Thoracic aorta endothelial cell (primary cell): ENCODE data around the gene PCDHGB7. TPM values are rescaled to one million over a fixed set of nuclear protein-coding genes. Genes with fewer than 3 reads are reported as not detected.

Experiments used
- total RNA-seq: library from RNA; depleted of rRNA; stranded (reverse); fragments of >200 nt; gene quantifications from 2 replicates; pipeline ENCODE4 v1.2.3, GENCODE V29; 2012

PCDHGB7 gene
- total RNA-seq, result 9.4 and 9.8 TPM in 2 replicates

DNA sequence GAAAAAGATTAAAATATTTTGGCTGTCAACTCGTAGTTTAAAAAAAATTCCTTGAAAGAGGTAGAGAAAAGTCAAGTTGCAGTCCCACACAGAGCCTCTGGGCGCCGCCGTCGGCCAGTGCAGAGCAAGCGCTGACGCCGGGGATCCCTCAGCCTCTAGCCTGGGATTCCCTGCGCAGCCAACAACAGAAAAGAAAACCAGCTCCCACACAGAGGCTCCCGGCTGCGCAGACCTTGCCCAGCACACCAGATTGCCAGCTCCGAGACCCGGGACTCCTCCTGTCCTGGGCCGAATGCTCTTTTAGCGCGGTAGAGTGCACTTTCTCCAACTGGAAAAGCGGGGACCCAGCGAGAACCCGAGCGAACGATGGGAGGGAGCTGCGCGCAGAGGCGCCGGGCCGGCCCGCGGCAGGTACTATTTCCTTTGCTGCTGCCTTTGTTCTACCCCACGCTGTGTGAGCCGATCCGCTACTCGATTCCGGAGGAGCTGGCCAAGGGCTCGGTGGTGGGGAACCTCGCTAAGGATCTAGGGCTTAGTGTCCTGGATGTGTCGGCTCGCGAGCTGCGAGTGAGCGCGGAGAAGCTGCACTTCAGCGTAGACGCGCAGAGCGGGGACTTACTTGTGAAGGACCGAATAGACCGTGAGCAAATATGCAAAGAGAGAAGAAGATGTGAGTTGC lies at the start of gene PCDHGB7:
Gene PCDHGB7, plus strand, starts transcription at position 184 of the 679 bp plus-strand sequence. Its CDS starts 183 bp downstream, at position 367.

DNA sequence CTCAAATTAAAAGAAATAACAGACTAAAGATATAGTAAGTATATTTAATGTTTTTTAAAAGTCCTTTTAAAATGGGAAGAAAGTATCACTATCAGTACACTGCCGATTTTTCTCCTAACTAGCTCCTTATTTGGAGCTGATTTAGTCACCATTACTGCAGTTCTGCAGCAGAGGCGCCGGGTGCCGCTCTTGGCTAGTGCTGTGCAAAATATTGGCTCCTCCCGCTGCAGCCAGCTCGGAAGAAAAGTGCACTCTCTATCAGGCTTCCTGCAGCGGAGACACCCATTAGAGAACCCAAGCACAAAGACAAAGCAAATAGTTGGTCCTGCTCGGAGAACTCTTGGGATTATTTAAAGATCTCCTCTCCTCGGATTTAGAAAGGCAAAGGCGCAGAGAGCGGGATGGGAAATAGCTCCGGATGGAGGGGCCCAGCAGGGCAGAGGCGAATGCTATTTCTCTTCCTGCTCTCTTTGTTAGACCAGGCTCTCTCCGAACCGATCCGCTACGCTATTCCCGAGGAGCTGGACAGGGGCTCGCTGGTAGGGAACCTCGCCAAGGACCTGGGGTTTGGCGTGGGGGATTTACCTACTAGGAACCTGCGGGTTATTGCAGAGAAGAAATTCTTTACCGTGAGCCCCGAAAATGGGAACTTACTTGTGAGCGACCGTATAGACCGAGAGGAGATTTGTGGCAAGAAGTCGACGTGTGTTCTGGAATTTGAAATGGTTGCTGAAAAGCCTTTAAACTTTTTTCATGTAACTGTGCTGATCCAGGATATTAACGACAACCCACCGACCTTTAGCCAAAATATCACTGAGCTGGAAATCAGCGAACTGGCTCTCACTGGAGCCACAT lies 47.3 kb upstream of the PCDHGB7 start, which contains the start of gene PCDHGB3:
Gene PCDHGB3, plus strand, starts transcription at position 249 of the 855 bp plus-strand sequence. Its CDS starts 153 bp downstream, at position 402.

DNA sequence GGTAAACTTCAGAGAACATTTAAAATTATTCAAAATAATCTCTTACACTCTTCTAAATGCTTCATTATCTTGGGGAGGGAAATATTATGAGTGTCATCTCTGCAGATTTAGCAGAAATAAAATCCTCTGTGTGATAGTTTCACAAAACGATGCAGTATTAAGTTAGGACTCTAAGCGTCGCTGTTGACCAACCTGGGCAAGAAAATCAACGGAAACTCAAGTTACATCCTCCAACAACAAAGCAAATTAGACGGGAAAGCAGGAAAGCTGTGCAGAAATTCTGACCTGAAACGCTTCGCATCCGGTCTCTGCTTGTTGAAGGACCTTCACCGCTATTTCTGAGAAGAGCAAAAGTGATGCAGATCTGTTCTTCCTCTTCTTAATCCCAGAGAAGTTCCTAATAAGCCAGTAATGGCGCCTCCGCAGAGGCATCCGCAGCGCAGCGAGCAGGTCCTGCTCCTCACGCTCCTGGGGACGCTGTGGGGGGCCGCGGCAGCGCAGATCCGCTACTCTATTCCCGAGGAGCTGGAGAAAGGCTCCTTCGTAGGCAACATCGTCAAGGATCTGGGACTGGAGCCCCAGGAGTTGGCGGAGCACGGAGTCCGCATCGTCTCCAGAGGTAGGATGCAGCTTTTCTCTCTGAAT lies 43.7 kb upstream of the PCDHGB7 start, which contains the start of gene PCDHGA6:
Gene PCDHGA6, plus strand, starts transcription at position 219 of the 645 bp plus-strand sequence. Its CDS starts 193 bp downstream, at position 412.

DNA sequence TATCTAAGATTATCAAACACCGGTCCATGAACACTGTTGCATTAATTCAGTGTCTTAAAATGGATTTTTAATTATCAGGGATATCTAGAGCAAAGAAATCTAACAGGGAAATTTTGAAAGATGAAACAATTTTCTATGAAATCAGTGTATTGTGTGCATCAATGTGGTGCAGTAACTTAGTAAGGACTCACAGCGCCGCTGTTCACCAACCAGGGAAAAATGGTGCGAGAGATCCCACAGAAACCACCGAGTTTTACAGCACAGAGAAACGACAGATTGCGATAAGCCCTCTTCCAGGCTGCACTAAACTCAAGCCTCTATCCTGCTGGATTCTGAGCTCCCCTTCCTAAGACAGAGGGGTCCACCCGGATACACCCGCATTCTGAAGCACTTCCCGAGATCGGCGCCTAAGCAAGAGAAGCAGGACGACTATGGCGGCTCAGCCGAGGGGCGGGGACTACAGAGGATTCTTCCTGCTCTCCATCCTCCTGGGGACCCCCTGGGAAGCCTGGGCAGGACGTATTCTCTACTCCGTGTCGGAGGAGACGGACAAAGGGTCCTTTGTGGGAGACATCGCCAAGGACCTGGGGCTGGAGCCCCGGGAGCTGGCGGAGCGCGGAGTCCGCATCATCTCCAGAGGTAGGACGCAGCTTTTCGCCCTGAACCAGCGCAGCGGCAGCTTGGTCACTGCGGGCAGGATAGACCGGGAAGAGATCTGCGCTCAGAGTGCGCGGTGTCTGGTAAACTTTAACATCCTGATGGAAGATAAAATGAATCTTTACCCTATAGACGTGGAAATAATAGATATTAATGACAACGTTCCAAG lies 34.8 kb upstream of the PCDHGB7 start, which contains the start of gene PCDHGA7:
Gene PCDHGA7, plus strand, starts transcription at position 274 of the 826 bp plus-strand sequence. Its CDS starts 158 bp downstream, at position 432.

DNA sequence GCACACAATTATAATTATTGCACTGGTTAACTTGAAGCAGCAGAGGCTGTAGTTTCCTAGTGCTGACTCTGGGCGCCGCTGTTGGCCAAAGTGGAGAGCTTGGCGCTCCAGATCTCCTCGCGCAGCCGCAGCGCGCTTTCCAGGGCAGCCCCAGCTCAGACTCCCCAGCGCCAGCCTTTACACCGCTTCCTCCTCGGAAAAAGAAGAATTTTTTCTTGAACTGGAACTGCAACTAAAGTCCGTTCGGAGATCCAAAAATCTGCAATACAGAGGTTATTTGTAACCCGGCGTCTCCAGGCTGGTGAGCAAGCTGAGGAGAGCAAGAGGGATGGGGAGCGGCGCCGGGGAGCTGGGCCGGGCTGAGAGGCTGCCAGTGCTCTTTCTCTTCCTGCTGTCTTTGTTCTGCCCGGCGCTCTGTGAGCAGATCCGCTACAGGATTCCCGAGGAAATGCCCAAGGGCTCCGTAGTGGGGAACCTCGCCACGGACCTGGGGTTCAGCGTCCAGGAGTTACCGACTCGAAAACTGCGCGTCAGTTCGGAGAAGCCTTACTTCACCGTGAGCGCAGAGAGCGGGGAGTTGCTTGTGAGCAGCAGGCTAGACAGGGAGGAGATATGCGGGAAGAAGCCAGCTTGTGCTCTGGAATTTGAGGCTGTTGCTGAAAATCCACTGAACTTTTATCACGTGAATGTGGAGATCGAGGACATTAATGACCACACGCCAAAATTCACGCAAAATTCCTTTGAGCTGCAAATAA lies 29.7 kb upstream of the PCDHGB7 start, which contains the start of gene PCDHGB4:
Gene PCDHGB4, plus strand, starts transcription at position 142 of the 755 bp plus-strand sequence. Its CDS starts 187 bp downstream, at position 329.

DNA sequence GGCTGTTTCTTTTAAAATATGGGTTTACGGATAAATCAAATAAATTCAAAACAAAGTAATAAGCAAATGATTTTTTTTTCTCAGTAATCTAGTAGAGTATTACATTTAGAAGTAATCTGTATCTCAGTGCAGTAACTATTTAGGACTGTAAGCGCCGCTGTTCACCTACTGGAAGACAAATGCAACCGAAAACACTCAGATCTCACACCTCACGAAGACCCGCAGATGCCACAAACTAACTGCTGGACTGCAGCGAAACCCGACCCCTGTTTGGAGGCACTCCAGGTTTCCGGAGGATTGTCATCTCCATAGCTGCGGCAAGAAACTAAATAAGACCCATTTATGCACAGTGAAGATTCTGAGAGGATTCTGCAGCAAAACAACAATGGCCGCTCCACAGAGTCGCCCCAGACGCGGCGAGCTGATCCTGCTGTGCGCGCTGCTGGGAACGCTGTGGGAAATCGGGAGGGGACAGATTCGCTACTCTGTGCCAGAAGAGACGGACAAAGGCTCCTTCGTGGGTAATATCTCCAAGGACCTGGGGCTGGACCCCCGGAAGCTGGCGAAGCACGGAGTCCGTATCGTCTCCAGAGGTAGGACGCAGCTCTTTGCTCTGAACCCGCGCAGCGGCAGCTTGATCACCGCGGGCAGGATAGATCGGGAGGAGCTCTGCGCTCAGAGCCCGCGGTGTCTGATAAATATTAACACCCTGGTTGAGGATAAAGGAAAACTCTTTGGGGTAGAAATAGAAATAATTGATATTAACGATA lies 24.9 kb upstream of the PCDHGB7 start, which contains the start of gene PCDHGA8:
Gene PCDHGA8, plus strand, starts transcription at position 205 of the 770 bp plus-strand sequence. Its CDS starts 181 bp downstream, at position 386.

DNA sequence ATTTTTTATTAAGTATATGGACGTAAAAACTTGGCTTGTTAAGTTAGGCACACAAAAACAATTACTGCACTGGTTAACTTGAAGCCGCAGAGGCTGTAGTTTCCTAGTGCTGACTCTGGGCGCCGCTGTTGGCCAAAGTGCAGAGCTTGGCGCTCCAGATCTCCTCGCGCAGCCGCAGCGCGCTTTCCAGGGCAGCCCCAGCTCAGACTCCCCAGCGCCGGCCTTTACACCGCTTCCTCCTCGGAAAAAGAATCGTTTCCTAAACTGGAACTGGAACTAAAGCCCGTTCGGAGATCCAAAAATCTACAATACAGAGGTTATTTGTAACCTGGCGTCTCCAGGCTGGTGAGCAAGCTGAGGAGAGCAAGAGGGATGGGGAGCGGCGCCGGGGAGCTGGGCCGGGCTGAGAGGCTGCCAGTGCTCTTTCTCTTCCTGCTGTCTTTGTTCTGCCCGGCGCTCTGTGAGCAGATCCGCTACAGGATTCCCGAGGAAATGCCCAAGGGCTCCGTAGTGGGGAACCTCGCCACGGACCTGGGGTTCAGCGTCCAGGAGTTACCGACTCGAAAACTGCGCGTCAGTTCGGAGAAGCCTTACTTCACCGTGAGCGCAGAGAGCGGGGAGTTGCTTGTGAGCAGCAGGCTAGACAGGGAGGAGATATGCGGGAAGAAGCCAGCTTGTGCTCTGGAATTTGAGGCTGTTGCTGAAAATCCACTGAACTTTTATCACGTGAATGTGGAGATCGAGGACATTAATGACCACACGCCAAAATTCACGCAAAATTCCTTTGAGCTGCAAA lies 19.5 kb upstream of the PCDHGB7 start, which contains the start of gene PCDHGB5:
Gene PCDHGB5, plus strand, starts transcription at position 192 of the 796 bp plus-strand sequence. Its CDS starts 181 bp downstream, at position 373.

DNA sequence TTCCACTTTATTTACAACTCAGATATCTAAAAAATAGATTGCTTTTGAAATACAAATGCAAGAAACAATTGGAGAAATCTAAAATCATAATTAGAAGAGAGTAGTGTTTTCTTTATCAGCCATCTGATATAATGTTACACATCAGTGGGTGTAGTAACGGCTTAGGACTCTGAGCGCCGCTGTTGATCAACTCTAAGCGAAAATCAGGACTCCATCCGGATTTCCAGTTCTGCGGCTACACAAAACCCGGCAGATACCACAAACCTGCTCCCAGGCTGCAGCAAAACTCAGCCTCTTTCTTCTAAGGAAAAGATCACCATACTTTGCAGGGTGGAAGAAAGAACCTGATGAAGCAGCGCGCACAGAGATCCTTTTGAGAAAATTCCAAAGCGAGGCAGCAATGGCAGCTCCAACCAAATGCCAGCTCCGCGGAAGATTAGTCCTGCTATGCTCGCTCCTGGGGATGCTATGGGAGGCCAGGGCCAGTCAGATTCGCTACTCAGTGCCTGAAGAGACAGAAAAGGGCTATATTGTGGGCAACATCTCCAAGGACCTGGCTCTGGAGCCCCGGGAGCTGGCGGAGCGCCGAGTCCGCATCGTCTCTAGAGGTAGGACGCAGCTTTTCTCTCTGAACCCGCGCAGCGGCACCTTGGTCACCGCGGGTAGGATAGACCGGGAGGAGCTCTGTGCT lies 14.8 kb upstream of the PCDHGB7 start, which contains the start of gene PCDHGA9:
Gene PCDHGA9, plus strand, starts transcription at position 226 of the 691 bp plus-strand sequence. Its CDS starts 175 bp downstream, at position 401.

DNA sequence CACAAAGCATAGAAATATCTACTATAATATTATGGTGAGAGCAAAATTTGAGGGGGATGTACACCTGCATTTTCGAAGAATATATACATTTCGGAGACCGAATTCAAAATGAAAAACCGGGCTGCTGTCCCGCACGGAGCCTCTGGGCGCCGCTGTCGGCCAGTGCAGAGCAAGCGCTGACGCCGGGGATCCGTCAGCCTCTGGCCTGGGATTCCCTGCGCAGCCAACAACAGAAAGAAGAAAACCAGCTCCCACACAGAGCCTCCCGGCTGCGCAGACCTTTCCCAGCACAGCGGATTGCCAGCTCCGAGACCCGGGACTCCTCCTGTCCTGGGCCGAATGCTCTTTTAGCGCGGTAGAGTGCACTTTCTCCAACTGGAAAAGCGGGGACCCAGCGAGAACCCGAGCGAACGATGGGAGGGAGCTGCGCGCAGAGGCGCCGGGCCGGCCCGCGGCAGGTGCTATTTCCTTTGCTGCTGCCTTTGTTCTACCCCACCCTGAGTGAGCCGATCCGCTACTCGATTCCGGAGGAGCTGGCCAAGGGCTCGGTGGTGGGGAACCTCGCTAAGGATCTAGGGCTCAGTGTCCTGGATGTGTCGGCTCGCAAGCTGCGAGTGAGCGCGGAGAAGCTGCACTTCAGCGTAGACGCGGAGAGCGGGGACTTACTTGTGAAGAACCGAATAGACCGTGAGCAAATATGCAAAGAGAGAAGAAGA lies 9.5 kb upstream of the PCDHGB7 start, which contains the start of gene PCDHGB6:
Gene PCDHGB6, plus strand, starts transcription at position 232 of the 716 bp plus-strand sequence. Its CDS starts 182 bp downstream, at position 414.

DNA sequence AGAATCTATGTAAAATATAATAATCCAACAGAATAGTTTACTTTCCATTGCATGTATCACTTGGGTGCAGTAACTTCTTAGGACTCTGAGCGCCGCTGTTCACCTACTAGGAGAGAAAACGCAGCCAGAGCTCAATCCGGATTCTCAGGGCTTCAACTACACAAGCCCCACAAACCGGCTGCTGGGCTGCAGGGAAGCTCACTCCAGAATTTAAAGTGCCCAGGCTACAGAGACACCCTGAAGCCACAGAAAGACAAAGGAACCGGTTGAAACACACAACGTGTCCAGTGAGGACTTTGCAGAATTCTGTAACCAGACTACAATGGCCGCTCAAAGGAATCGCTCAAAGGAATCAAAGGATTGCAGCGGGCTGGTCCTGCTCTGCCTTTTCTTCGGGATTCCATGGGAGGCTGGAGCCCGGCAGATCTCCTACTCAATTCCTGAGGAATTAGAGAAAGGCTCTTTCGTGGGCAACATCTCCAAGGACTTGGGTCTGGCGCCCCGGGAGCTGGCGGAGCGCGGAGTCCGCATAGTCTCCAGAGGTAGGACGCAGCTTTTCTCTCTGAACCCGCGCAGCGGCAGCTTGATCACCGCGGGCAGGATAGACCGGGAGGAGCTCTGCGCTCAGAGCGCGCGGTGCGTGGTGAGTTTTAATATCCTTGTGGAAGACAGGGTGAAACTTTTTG lies 4.5 kb upstream of the PCDHGB7 start, which contains the start of gene PCDHGA10:
Gene PCDHGA10, plus strand, starts transcription at position 134 of the 686 bp plus-strand sequence. Its CDS starts 189 bp downstream, at position 323.

DNA sequence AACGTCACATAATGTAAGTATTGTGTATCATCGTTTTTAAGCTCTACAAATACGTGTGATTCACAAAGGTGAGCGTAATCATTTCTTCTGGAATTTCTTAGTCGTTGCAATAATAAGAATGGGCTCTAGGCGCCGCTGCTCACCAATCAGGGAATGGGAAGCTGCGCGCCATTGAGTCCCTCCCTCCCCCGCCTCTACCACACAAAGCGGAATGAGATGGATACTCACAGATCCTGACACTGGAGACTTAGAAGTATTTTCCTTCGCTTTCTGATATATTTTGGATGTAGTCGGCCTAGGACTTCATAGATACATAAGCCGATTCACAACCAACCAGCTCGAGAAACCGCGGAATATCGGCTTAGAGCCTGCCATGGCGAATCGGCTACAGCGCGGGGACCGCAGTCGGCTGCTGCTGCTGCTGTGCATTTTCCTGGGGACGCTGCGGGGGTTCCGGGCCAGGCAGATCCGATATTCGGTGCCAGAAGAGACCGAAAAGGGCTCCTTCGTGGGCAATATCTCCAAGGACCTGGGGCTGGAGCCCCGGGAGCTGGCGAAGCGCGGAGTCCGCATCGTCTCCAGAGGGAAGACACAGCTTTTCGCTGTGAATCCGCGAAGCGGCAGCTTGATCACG lies 3.5 kb downstream of the PCDHGB7 start, which contains the start of gene PCDHGA11:
Gene PCDHGA11, plus strand, starts transcription at position 197 of the 634 bp plus-strand sequence. Its CDS starts 177 bp downstream, at position 374.

DNA sequence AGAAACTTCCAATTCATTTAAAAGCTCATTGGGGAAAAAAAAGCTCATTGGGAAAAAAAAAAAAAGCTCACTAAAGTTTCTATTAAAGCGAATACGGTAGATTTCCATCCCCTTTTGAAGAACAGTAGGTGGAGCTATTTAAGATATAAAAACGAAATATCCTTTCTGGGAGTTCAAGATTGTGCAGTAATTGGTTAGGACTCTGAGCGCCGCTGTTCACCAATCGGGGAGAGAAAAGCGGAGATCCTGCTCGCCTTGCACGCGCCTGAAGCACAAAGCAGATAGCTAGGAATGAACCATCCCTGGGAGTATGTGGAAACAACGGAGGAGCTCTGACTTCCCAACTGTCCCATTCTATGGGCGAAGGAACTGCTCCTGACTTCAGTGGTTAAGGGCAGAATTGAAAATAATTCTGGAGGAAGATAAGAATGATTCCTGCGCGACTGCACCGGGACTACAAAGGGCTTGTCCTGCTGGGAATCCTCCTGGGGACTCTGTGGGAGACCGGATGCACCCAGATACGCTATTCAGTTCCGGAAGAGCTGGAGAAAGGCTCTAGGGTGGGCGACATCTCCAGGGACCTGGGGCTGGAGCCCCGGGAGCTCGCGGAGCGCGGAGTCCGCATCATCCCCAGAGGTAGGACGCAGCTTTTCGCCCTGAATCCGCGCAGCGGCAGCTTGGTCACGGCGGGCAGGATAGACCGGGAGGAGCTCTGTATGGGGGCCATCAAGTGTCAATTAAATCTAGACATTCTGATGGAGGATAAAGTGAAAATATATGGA lies 13.0 kb downstream of the PCDHGB7 start, which contains the start of gene PCDHGA12:
Gene PCDHGA12, plus strand, starts transcription at position 176 of the 782 bp plus-strand sequence. Its CDS starts 253 bp downstream, at position 429.

